GM12873 (cell line): ENCODE results near the gene PHEX.

ENCODE experiments used
- TF ChIP-seq, protein P1 (sequence below): IDR thresholded peaks from 2 replicates; pipeline ENCODE4 v1.5.1; 2012; ENCODE audit warnings: low read depth, mild to moderate bottlenecking, moderate library complexity, low read length, control low read depth; ENCODE audit not compliant: insufficient read depth; ENCODE audit errors: missing control alignments

The PHEX gene

DNA sequence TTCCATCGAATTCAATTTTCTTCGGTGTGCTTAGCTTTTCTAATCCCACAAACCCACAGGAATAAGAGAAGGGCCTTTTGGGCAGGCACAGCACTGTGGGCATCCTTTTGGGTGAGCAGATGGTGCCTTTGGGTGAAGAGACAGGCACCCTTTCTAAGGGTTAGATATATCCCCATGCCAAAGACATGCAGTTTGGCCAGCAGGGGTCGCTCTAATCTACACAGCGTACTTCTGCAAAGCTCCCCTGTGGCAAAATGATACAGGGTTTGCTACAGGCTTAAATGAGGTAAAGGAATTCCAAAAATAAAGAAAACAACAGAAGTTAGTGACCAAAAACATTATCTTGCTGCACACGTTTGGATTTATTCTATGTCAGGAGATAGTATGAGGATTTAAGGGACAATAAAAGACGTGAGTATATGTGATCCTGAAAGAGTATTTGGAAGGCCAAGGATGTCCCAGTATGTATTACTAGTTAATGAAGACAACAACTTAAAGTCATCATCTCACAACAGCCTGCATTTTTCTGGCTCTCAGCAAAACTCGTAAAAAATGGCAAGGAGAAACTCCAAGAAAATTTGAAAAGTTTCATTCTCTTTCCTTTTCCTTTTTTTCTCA is 49.5 kb downstream of the PHEX start:
- TF ChIP-seq, protein P1, sequence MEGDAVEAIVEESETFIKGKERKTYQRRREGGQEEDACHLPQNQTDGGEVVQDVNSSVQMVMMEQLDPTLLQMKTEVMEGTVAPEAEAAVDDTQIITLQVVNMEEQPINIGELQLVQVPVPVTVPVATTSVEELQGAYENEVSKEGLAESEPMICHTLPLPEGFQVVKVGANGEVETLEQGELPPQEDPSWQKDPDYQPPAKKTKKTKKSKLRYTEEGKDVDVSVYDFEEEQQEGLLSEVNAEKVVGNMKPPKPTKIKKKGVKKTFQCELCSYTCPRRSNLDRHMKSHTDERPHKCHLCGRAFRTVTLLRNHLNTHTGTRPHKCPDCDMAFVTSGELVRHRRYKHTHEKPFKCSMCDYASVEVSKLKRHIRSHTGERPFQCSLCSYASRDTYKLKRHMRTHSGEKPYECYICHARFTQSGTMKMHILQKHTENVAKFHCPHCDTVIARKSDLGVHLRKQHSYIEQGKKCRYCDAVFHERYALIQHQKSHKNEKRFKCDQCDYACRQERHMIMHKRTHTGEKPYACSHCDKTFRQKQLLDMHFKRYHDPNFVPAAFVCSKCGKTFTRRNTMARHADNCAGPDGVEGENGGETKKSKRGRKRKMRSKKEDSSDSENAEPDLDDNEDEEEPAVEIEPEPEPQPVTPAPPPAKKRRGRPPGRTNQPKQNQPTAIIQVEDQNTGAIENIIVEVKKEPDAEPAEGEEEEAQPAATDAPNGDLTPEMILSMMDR: peak; percentile 82

DNA sequence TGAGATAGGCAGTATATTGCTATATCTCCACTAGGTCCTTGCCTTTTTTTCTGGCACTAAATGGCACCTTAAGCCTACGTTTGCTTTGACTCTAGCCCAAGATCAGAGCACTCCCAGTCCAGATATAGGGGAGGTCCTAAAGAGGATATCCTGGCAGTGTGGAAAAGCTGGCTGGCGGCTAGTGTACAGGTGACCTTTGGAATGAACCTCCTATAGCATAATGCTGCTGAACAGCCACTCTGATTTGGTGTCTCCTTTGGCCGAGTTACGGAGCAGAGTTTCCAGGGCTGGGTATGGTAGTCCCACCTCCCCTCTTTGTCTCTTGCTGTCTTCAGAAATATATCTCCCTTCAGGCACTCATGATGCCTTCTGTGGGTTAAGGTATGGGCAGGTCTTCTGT is 53.9 kb downstream of the PHEX start:
- TF ChIP-seq, protein P1: no peak

DNA sequence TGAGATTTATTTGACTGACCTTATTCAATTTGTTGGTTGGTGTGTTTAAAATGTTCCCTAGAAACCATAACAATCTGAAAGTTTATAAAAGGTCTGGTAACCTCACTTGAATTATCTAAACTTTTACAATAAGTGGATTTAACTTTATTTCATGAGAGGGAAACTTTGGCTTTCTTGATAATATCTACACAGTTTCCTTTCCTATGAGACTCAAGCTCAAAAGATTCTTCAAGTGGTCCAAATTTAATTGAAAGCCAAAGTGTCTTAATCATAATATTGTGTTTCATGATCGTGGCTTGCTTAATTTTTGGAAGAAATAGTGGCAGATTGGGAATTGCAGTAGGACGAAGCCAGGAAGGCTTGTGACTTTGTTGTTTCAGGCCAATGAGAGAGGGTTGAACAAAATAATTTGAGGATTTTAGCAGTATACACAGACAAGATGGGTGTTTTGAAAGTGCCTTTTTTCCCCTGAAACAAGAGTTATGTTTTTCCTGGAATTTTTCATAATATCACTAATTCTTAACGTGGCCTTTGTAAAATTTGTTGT is 55.0 kb downstream of the PHEX start:
- TF ChIP-seq, protein P1: no peak

DNA sequence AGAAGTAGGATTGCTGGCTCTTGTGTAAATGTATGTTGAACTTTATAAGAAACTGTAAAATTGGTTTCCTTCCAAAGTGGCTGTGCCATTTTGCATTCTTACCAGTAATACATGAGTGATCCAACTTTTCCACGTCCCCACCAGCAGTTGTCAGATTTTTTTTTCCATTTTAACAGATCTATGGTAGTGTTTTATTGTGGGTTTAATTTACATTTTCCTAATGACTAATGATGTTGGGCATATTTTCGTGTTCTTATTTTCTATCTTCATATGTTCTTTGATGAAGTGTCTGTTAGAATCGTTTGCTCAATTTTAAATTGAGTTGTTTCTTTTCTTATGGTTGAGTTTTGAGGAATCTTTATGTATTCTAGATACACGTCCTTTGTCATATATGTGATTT is 56.2 kb downstream of the PHEX start:
- TF ChIP-seq, protein P1: no peak

DNA sequence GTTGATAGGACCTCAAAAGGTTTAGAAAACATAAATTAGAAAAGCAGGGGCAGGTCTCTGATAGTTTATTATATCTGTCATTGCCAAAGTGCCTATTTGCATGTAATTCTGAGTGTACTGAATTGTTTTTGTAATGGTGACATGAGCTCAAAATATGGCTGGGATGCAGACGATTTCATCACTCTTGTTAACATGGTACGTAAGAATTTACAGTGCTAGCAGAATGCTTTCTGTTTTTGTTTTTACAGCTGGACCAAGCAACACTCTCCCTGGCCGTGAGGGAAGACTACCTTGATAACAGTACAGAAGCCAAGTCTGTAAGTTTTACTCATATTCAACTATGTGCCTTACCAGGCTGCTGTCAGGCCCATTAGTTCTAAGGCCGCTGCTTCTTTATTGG is 58.1 kb downstream of the PHEX start:
- TF ChIP-seq, protein P1: no peak

DNA sequence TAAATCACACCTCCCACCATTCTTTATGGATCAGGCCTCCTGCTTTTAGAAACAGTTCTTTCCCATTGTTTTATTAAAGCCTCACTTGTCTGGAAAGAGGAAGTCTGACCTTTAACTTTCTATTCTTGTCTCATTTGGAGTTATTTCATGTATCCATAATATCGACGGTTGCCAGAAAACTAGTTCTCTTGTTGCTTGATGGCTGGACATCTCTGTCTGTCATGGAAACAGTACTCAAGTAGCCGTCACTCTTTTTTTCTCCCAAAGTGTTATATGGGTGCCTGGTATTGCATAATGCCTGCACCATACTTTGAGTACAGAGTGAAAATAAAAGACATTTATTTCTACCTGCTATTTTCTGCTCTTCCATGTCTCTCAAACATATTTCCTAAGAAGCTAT is 61.4 kb downstream of the PHEX start:
- TF ChIP-seq, protein P1: no peak

DNA sequence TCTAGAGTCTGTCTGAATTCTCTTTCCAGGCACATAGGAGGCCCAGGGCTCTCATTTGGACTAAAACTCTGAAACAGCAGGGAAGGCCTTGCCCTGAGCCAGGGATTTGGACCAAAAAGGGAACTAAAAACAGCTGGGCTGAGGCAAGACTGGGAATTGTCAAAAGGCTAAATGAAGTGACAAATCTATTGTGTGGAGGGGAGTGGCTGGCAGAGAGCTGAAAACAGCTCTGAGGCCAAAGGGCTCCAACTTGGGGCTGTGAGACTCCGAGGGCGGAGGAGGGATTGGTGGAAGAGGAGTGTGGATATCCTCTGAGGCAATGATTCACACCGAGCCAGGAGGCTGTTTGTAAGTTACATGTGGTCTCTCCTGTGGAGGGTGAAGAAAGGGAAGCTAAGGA is 63.2 kb downstream of the PHEX start:
- TF ChIP-seq, protein P1: no peak
